ENCODE results near the gene ATP5F1E. TPM values are rescaled to one million over a fixed set of nuclear protein-coding genes. Genes with fewer than 3 reads are reported as not detected.

ATP5F1E gene
- total RNA-seq, 1 donor = 27.2 TPM

DNA sequence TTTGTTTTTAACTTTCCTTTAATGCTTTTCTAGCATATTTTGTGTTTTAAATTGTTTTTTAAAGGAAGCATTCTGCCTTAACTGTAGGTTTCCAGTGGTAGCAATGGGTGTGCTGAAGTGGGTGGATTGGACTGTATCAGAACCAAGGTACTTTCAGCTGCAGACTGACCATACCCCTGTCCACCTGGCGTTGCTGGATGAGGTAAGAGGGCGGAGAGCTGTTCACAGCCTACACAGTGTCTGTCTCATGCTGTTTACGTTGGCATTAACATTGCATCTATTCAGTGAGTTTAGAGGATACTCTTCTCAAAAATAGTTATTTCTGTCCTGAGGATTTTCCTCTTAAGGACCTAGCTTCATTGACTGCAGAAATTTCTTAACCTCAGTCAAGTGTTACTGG lies 39.2 kb downstream of the ATP5F1E start:
- H3K4me3 ChIP-seq (ENCODE audit: low read depth, low read length) = no peak overlapping the region
- no peak for DNase-seq (ENCODE audit: low read depth)
- TF ChIP-seq, protein P1, sequence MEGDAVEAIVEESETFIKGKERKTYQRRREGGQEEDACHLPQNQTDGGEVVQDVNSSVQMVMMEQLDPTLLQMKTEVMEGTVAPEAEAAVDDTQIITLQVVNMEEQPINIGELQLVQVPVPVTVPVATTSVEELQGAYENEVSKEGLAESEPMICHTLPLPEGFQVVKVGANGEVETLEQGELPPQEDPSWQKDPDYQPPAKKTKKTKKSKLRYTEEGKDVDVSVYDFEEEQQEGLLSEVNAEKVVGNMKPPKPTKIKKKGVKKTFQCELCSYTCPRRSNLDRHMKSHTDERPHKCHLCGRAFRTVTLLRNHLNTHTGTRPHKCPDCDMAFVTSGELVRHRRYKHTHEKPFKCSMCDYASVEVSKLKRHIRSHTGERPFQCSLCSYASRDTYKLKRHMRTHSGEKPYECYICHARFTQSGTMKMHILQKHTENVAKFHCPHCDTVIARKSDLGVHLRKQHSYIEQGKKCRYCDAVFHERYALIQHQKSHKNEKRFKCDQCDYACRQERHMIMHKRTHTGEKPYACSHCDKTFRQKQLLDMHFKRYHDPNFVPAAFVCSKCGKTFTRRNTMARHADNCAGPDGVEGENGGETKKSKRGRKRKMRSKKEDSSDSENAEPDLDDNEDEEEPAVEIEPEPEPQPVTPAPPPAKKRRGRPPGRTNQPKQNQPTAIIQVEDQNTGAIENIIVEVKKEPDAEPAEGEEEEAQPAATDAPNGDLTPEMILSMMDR (IDR thresholded peaks at IDR 0.05; ENCODE audit: insufficient read depth, low read depth, low read length) = no peak

DNA sequence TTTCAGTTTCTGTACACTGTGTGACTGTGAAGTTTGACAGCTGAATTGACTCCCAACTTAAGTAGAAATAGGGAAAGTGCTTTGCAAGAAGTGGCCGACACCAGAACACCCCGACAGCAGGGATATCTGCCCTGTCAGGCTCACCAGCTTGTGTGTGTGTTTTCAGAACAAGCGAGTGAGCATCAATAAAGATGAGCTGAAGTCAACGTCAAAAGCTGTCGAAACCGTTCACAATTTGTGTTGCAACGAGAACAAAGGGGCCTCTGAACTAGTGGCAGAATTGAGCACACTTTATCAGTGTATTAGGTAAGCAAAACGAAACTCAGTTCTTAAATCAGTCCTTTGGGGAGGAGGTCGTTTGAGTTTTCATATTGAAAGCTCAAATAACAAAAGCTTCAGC lies 40.4 kb downstream of the ATP5F1E start:
- TF ChIP-seq, protein P1 (IDR thresholded peaks at IDR 0.05; ENCODE audit: insufficient read depth, low read depth, low read length) = no peak
- no peak overlapping the region for H3K4me3 ChIP-seq (ENCODE audit: low read depth, low read length)
- DNase-seq (ENCODE audit: low read depth) = no peak

DNA sequence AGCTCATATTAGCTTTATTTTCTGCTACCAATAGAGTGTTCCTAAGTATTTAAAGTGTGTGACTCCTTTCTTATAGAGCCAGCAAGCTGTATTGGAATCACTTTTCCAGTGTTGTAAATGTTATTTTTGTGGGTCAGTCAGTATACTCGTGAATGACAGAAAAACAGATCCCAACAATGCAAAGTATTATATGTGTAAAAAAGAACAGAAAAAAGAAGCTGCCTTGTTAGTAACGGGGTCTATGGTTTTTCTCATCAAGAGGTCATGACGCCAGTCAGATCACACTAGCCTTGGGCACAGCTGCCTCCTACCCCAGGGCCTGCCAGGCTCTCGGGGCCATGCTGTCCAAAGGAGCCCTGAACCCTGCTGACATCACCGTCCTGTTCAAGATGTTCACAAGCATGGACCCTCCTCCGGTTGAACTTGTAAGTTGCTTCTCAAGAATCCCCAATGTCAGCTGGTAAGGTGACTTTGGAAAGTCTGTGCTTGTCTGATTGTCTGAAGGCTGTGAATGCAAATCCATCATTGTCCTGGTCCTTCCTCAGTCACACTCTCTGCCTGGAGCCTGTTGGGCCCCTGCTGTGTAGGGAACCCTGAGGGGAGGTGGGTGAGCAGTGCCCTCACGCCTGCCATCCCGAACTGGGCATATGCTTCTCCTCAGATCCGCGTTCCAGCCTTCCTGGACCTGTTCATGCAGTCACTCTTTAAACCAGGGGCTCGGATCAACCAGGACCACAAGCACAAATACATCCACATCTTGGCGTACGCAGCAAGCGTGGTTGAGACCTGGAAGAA lies 41.3 kb downstream of the ATP5F1E start:
- DNase-seq (ENCODE audit: low read depth) = no peak
- TF ChIP-seq, protein P1 (IDR thresholded peaks at IDR 0.05; ENCODE audit: insufficient read depth, low read depth, low read length) = no peak
- no peak overlapping the region for H3K4me3 ChIP-seq (ENCODE audit: low read depth, low read length)

DNA sequence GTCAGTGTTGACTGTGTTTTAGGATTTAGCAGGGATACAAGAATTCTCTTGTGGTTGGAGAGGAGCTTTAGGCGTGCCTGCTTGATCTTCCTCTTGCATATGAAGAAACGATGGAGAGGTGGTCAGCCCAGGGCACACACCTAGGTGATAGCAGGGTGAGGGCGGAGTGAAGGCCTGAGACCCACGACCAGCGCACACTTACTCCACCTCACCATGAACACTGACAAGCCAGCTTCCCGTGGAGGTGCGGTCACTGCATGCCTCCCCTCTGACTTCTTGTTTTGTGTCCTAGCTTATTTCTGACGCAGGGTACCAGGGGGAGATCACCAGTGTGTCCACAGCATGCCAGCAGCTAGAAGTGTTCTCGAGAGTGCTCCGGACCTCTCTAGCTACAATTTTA lies 42.9 kb downstream of the ATP5F1E start:
- no peak overlapping the region for H3K4me3 ChIP-seq (ENCODE audit: low read depth, low read length)
- no peak for DNase-seq (ENCODE audit: low read depth)
- TF ChIP-seq, protein P1 (IDR thresholded peaks at IDR 0.05; ENCODE audit: insufficient read depth, low read depth, low read length) = no peak

DNA sequence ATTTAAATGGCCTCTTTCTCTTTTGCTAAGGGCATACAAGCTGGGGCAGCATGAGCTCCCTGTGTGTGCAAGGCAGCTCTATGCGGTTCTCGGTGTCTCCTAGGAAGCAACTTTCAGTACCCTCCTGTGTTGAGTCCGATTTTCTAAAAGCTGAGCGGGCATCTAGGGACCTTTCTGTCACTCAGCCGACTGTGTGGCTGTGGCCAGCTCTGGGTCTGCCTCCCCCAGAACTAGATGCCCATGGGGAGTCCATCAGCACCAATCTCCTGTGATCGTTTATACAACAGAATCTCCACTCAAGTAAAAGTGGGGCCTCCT lies 43.6 kb downstream of the ATP5F1E start:
- TF ChIP-seq, protein P1 (IDR thresholded peaks at IDR 0.05; ENCODE audit: insufficient read depth, low read depth, low read length) = no peak
- no peak for DNase-seq (ENCODE audit: low read depth)
- no peak overlapping the region for H3K4me3 ChIP-seq (ENCODE audit: low read depth, low read length)

DNA sequence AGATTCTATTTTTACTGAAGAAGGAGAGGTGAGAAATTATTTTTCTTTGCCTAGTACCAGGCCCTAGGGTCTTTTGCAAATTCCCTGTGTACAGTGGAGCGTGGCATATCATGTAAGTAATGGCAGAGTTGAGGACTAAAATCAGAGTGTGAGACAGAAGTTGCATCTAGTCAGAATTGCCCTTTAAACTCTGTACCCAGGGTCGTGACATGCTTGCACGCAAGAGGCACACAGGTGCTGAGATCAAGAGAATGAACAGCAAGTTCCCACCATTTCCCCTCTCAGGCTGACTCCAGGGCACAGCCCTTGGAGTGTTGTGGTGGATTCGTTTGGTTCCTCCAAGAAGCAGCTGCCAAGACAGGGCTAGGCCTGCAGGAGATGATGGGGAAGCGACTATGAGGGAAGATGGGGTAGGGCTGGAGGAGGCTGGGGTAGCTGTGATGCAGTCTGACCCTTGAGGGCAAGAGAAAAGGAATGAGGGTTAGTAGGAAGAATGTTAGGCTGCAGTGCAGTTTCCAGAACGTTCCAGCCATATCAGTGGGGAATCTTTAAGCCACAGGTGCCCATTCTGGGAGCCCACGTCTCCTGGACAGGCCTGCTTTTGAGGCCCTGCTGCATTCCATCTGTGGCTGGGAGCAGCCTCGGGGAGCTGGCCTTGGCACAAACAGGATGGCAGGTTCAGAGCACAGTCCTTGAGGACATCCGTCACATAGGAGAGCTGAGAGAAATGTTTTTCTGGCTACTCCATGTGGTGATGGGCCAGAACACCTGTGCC lies 44.2 kb downstream of the ATP5F1E start:
- DNase-seq (ENCODE audit: low read depth) = no peak
- H3K4me3 ChIP-seq (ENCODE audit: low read depth, low read length) = no peak overlapping the region

More for the DNA sequence above, 44.2 kb downstream of the ATP5F1E start:
- TF ChIP-seq, protein P1 (IDR thresholded peaks at IDR 0.05; ENCODE audit: insufficient read depth, low read depth, low read length) = no peak
